Calu3 (cell line): ENCODE data around the gene SDK2. TPM values are rescaled to one million over a fixed set of nuclear protein-coding genes. Genes with fewer than 3 reads are reported as not detected.
"Not testable (repeated sequence)": the region's sequence is repeated elsewhere in the genome, so short reads cannot be mapped to it uniquely, and the experiment has no call there.

ENCODE experiments used
- BruUV-seq: library from RNA; stranded (reverse); fragments of 400-500 nt; replicated peaks from 2 replicates; lab custom pipeline; 2021; lab: Mats Ljungman, UMichigan
- CTCF ChIA-PET: fragments of 300-600 bp; sonication (Branson Sonifier 250); formaldehyde crosslinking; loops from one replicate; lab custom pipeline; 2022; ENCODE audit warnings: antibody characterized with exemption; lab: Charles Lee
- DNase-seq: peaks from one replicate; pipeline ENCODE4 v3.0.0; 2022
- H3K27ac Mint-ChIP-seq: one replicate; pipeline ENCODE4 v1.8.0; 2022; ENCODE audit warnings: mixed read lengths; ENCODE audit not compliant: unreplicated experiment
- H3K27me3 Mint-ChIP-seq: one replicate; pipeline ENCODE4 v1.8.0; 2022; ENCODE audit warnings: mixed read lengths; ENCODE audit not compliant: unreplicated experiment
- H3K36me3 Mint-ChIP-seq: one replicate; pipeline ENCODE4 v1.8.0; 2022; ENCODE audit warnings: mild to moderate bottlenecking, moderate library complexity, mixed read lengths; ENCODE audit not compliant: insufficient read depth, unreplicated experiment
- H3K4me1 Mint-ChIP-seq: one replicate; pipeline ENCODE4 v1.8.0; 2022; ENCODE audit warnings: mild to moderate bottlenecking, low read depth, mixed read lengths; ENCODE audit not compliant: unreplicated experiment
- H3K4me3 Mint-ChIP-seq: one replicate; pipeline ENCODE4 v1.8.0; 2022; ENCODE audit warnings: mild to moderate bottlenecking, low read depth, moderate library complexity, mixed read lengths; ENCODE audit not compliant: unreplicated experiment
- H3K9me3 Mint-ChIP-seq: one replicate; pipeline ENCODE4 v1.8.0; 2022; ENCODE audit warnings: low read depth, mixed read lengths; ENCODE audit not compliant: unreplicated experiment
- intact Hi-C: fragments of 100-400 bp; cut with micrococcal nuclease; formaldehyde crosslinking; loops from one replicate; pipeline ENCODE4 v1.10.0; 2022; ENCODE audit not compliant: unreplicated experiment
- total RNA-seq: library from RNA; stranded (reverse); gene quantifications from 2 replicates; pipeline ENCODE4 v1.2.3, GENCODE V29; 2022
- TF ChIP-seq, protein P1 (sequence below): fragments of 200-600 bp; IDR thresholded peaks from one replicate; pipeline ENCODE4 v1.8.0; 2022; ENCODE audit warnings: antibody characterized with exemption; ENCODE audit not compliant: unreplicated experiment

SDK2 gene
- total RNA-seq, 1 experiment from 2014 or later = not detected

DNA sequence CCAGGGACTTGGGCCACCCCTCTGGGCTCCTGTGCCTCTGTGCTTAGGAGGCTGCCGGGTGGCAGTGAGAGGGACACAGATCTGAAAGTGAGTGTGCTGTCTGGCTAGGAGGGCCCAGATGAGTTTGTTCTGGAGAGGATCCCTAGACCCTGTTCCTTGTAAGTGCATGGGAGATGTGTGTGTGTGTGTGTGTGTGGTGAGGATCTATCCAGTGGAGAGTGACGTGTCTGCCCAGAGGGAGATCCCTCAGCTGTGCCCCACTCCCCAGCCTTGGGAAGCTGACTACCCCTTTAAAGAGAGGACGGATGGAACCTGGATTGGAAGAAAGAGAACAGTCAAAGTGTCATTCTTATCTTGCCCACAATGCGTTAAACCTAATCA lies 306.9 kb downstream of the SDK2 start:
- Mint-ChIP-seq H3K36me3 (peaks cover 19% of the 10 kb centered on the region), H3K4me3 (no peak overlapping the region), H3K27ac (no peak overlapping the region), H3K9me3 (no peaks in the 10 kb centered on the region), H3K4me1 (peaks cover 29% of the 10 kb centered on the region), H3K27me3 (no peaks in the 10 kb centered on the region)
- CTCF ChIA-PET = no interaction called here
- intact Hi-C loops = no loop called here
- no peak for DNase-seq
- TF ChIP-seq, protein P1, sequence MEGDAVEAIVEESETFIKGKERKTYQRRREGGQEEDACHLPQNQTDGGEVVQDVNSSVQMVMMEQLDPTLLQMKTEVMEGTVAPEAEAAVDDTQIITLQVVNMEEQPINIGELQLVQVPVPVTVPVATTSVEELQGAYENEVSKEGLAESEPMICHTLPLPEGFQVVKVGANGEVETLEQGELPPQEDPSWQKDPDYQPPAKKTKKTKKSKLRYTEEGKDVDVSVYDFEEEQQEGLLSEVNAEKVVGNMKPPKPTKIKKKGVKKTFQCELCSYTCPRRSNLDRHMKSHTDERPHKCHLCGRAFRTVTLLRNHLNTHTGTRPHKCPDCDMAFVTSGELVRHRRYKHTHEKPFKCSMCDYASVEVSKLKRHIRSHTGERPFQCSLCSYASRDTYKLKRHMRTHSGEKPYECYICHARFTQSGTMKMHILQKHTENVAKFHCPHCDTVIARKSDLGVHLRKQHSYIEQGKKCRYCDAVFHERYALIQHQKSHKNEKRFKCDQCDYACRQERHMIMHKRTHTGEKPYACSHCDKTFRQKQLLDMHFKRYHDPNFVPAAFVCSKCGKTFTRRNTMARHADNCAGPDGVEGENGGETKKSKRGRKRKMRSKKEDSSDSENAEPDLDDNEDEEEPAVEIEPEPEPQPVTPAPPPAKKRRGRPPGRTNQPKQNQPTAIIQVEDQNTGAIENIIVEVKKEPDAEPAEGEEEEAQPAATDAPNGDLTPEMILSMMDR = no peak
- no TSS peak for BruUV-seq

DNA sequence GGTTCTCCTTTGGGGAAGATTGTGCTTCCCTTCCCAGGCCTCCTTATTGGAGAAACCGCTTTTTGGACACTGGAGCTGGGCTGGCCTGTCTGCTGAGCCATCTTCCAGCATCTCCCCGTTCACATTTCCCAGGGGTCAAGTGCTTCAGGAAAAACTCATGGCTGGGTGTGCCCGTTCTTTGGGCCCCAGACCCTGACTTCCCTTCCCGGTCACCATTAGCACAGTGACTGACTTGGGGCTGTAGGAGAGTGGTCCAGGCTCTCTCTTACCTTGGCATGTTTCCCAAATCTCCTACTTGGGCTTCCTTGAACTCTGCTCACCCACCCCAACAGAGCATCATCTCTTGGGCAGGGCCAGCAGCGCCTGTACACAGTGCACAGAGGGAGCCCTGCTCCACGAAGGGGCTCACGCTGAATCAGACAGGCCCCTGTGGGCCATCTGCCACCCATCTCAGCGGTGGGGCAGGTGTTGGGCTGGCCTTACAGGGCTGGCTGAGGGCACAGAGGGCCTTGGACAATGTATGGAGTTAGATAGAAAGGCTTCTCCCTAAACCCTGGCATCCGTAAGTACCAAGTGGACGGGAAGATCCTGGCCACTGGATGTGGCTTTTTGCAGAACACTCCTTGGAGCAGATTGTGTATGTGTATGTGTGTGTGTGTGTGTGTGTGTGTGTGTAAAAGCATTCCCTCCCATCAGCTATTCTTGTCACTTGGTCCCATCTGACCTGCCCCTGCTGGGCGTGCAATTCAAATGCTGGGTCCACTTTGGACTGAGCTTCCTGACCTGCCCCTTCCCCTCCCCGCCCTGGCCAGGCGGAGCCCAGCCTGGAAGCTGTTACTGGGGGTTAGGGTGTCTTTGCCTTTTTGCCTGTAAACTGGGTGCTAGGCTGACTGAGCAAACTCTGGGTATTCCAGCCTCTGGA lies 307.6 kb downstream of the SDK2 start:
- DNase-seq = no peak
- no peaks in the 10 kb centered on the region for H3K27me3 Mint-ChIP-seq
- no peaks in the 10 kb centered on the region for H3K9me3 Mint-ChIP-seq
- intact Hi-C loops = no loop called here
- TF ChIP-seq, protein P1 = no peak
- CTCF ChIA-PET = no interaction called here
- no peak overlapping the region for H3K4me3 Mint-ChIP-seq
- no peak overlapping the region for H3K27ac Mint-ChIP-seq
- peaks cover 13% of the 10 kb centered on the region for H3K36me3 Mint-ChIP-seq
- no TSS peak for BruUV-seq
- H3K4me1 Mint-ChIP-seq = peaks cover 23% of the 10 kb centered on the region

DNA sequence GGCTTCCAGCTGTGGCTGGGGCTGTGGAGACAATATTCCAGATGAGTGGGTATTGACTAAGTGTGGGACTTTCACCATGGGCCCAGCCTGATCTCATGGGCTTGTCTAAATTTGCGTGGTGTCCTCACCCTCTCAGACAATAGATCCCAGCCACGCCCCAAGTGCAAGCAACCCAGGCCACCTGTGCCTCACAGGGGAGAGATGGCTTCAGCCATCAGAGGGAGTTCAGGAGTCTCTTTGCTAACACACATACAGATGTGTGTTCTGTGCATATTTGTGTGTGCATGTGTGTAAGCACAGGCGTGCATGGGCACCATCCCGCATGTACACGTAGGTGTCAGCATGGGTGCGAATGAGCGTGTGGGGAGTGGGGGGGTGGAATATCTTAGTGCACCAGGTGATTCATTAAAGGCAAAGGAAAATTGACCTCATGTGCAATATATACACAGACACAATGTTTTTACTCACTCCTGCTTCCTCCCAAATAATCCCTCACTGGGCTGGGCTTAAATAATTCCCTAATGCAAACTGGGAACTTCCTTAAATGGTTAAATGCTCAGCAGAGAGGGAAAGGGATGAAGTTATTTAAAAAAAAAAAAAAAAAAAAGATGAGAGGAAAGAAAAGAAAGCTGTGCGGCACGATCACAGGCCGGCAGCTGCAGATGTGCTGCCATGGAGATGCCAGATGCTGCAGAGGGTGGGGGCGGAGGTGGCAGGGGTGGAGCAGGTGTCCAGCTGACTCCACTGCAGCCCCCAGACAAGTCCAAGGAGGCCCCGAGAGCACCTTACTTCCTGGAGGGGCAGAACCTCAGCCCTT lies 308.4 kb downstream of the SDK2 start:
- TF ChIP-seq, protein P1 = no peak
- H3K27me3 Mint-ChIP-seq = no peaks in the 10 kb centered on the region
- no peaks in the 10 kb centered on the region for H3K9me3 Mint-ChIP-seq
- H3K4me1 Mint-ChIP-seq = peaks cover 18% of the 10 kb centered on the region
- DNase-seq = no peak
- H3K4me3 Mint-ChIP-seq = no peak overlapping the region
- H3K27ac Mint-ChIP-seq = no peak overlapping the region
- peaks cover 7% of the 10 kb centered on the region for H3K36me3 Mint-ChIP-seq
- intact Hi-C loops = no loop called here
- BruUV-seq = no TSS peak
- CTCF ChIA-PET = no interaction called here

DNA sequence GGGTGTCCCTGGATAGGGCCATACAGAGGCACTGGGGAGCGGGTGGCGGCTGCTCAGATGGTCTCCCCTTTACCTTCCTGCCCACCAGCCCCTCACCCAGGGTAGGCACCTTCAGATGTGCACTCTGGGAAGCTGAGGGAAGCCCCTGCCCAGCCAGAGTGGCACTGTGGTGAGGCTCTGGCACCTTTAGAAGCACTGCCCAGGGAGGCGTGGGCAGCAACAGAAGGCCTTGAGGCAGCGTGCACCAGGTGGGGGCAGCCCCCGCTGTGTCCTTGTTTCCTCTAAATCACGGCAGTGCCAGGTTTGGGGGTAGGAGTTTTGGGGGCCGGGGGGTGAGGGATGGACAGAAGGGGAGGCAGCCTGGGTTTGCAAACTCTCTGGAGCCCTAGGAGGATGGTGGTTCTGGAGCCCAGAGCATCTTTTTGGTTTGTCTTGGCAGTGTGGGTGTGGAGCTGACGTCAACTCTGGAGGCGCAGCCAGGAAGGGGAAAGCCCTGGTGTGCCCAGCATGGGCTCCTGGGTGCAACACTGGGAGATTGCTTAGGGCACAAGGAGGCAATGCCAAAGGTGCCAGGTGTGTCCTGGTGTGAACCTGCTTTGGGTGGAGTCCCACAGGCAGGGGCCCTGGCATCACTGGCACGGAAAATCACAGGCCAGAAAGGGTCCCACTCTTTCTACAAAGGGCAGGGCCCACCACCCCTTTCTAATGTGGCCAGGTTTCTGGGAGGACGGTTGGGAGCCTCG lies 309.3 kb downstream of the SDK2 start:
- Mint-ChIP-seq H3K27ac (no peak overlapping the region), H3K27me3 (no peaks in the 10 kb centered on the region), H3K4me3 (no peak overlapping the region), H3K36me3 (peaks cover 4% of the 10 kb centered on the region), H3K9me3 (no peaks in the 10 kb centered on the region), H3K4me1 (peaks cover 13% of the 10 kb centered on the region)
- CTCF ChIA-PET = no interaction called here
- no peak for DNase-seq
- intact Hi-C loops = no loop called here
- TF ChIP-seq, protein P1 = no peak
- BruUV-seq = no TSS peak

DNA sequence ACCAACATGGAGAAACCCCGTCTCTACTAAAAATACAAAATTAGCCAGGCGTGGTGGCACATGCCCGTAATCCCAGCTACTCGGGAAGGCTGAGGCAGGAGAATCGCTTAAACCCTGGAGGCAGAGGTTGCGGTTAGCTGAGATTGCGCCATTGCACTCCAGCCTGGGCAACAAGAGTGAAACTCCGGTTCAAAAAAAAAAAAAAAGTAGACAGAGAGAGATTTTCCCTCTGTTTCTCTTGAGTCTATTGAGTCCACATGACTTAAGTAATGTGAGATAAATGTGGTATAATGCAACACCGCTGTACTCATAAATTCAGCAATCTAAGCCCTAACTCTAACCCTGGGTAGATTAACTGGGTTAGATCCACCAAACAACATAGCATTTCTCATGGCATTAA lies 310.8 kb downstream of the SDK2 start:
- H3K27ac Mint-ChIP-seq, H3K27me3 Mint-ChIP-seq, H3K36me3 Mint-ChIP-seq, H3K4me3 Mint-ChIP-seq, H3K4me1 Mint-ChIP-seq, H3K9me3 Mint-ChIP-seq, intact Hi-C loops, DNase-seq, BruUV-seq: not testable (repeated sequence)
- CTCF ChIA-PET = interaction anchor here (0.7 kb wide), 1 partner anchor 1341 kb away, joined by 9 read pairs; no protein-coding TSS in a partner anchor
